GM19324 (cell line): ENCODE data around the gene KASH5.

Source experiments
- ATAC-seq: cut with Tn5 transposase; IDR thresholded peaks from one replicate; pipeline ENCODE4 v1.9.1; 2021; ENCODE audit warnings: mild to moderate bottlenecking, moderate library complexity; ENCODE audit not compliant: unreplicated experiment, low FRiP score

KASH5 gene, protein sequence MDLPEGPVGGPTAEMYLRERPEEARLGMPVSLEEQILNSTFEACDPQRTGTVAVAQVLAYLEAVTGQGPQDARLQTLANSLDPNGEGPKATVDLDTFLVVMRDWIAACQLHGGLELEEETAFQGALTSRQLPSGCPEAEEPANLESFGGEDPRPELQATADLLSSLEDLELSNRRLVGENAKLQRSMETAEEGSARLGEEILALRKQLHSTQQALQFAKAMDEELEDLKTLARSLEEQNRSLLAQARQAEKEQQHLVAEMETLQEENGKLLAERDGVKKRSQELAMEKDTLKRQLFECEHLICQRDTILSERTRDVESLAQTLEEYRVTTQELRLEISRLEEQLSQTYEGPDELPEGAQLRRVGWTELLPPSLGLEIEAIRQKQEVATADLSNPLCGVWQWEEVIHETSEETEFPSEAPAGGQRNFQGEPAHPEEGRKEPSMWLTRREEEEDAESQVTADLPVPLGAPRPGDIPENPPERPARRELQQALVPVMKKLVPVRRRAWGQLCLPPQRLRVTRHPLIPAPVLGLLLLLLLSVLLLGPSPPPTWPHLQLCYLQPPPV

DNA sequence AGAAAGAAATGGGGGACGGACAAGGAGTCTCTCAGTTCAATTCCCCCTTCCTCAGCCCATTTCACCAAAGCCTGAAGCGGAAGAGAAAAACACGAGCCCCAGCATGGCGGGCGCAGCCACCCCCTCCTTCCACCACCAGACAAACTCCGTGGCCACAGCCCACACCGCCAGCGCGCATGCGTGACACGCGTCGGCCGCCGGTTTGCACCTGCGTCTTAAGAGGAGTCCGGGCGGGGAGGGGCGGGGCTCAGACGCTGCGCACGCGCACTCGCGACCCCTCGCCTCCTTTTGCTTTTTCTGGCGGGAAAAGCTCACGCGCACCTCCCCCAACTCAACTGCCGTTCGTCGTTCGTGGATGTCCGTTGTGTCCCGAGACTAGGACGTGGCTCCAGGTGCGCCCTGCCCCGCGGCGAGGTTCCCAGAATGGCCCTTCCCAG lies at the start of gene KASH5:
TSS of gene KASH5 (plus strand) at position 314 of the 437 bp plus-strand sequence. CDS start 2,635 bp downstream, outside the sequence.
- no peak for ATAC-seq

DNA sequence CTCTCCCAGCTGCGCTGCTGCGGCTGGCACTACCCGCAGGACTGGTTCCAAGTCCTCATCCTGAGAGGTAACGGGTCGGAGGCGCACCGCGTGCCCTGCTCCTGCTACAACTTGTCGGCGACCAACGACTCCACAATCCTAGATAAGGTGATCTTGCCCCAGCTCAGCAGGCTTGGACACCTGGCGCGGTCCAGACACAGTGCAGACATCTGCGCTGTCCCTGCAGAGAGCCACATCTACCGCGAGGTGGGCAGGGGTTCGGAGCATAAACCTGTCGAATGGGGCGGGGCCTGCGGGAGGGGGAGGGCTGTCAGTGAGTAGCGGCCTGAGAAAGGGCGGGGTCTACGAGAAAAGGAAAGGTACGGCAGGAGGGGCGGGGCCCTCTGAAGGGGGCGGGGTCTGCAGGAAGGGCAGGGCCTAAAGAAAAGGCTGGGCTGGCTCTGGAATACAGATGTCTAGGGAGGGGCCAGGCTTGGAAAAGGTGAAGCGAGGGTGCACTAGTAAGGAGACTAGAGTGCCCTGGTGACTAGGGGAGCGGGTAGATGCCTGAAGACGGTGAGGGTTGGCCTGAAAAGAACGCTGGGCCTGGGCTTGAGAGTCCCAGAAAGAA lies 49.3 kb upstream of the KASH5 start:
- ATAC-seq = no peak

DNA sequence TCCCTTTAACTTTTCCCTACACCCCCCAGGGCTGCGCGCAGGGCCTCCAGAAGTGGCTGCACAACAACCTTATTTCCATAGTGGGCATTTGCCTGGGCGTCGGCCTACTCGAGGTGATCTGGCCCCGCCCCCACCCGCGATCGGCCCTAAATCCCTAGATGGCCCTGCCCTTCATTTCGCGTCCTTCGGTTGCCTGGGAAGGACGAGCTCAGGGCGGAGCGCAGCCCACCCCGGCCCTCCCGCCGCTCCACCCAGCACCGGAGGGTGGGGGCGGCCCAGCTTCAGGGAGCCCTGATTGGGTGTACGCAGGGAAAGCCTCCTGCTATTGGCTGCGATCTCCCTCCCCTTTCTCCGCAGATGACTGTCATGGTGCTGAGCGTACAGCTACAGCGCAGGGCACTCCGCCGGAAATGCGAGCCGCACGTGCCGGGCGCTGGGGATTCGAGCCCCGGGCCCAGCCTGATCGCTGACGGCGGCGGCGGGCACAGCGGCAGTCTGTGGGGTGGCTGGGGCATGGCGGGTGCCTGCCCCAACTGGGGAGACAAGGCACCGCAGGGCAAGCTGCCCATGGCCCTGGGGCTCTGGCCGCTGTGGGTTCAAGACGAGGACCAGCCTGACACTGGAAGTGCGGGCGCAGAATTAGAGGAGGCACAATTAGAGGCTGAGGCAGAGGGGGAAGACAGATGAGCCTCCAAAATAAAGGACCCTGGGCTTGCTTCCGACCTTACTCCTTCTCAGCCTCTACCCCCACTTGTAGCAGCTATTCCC lies 48.6 kb upstream of the KASH5 start:
- ATAC-seq = no peak

DNA sequence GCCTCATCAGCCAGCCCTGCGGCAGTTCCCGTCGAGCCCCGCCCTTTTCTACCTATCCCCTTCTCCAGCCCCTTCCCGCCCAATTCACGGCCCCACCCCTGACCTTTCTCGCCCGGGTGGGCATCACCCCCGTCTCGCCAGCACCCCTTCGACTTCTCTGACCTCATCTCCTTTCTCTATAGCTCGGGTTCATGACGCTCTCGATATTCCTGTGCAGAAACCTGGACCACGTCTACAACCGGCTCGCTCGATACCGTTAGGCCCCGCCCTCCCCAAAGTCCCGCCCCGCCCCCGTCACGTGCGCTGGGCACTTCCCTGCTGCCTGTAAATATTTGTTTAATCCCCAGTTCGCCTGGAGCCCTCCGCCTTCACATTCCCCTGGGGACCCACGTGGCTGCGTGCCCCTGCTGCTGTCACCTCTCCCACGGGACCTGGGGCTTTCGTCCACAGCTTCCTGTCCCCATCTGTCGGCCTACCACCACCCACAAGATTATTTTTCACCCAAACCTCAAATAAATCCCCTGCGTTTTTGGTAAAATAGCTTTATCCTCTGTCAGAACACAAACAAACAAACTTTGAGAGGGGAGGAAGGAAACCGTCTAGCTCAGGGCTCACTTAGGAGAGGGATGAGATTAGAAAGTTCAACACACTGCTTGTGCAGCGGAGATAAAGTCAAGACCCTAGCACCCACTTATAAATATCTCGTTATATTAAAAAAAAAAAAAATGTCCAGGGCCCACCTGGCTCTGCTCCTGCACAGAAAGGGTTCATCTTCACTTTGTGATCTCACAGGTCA lies 47.8 kb upstream of the KASH5 start:
- ATAC-seq = peak; percentile 72

DNA sequence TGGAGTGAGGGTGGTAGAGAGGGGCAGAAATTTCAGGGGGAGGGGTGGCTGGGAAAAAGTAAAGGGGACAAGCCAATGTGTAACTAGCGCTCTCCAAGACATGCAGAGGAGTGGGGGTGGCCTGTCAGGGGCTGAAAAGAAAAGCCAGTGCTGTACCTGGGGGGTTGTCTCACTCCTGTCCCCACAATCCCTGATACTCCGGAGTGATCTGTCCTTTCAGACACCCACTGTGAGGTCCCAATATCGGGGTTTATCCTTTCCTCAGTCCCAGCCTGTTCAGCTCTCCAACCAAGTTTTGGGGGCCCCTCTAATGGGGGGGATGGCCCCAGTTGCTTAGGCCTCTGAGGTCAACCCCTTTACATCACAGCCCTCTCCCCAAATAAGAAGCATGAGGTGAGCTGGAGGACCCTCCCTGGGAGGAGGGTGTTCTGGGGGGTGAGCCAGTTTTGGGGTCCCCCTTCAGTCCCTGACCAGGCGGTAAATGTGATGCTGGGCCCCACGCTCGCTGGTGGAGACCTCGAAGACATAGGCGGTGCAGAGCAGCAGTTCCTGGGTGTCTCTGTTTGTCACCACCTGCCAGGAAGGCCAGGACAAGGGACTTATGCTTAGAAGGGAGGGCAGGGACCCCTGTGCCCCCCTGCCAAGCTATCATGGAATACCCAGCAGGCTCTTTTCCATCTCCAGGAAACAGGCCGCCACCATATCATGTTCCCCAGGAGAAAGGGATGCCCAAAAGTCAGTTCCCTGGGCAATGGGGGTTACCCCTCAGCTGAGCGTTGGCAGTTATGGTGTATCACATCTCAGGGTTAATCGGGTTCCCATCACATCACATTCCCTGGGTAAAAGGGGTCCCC lies 47.0 kb upstream of the KASH5 start:
- ATAC-seq = no peak

DNA sequence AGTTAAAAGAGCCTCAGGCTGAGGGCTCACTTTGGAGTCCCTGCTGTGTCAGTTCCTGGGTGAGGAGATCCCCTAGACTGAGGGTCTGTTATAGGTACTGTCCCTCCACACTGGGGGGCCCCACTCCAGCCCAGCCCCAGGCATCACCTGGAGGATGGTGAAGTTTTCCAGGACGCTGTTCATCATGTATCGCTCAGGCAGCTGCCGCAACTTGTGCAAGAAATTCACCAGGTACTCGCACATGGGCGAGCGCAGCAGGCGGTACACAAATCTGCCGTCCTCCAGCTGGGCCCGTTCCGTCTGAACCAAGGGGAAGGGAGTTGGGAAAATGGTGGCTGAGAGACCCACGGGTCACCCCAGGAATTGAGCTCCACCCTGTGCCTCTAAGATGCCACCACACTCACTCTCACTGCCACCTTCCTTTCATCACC lies 45.7 kb upstream of the KASH5 start:
- no peak for ATAC-seq

DNA sequence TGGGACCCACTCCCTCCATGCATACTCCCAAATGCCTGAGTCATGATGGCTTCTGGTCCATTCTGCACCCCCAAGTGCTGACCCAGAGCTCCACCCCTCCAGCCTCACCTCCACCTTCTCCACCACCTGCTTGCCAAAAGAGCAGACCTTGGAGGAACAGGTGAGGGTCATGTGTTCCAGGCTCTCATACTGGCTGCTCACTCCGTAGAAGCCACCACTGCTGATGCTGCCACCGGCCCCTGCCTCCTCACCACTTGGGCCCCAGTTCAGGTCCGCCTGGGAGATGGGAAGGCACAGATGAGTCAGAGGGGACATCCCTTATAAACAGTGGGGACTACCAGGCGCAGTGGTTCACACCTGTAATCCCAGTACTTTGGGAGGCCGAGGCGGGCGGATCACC lies 44.9 kb upstream of the KASH5 start:
- no peak for ATAC-seq

DNA sequence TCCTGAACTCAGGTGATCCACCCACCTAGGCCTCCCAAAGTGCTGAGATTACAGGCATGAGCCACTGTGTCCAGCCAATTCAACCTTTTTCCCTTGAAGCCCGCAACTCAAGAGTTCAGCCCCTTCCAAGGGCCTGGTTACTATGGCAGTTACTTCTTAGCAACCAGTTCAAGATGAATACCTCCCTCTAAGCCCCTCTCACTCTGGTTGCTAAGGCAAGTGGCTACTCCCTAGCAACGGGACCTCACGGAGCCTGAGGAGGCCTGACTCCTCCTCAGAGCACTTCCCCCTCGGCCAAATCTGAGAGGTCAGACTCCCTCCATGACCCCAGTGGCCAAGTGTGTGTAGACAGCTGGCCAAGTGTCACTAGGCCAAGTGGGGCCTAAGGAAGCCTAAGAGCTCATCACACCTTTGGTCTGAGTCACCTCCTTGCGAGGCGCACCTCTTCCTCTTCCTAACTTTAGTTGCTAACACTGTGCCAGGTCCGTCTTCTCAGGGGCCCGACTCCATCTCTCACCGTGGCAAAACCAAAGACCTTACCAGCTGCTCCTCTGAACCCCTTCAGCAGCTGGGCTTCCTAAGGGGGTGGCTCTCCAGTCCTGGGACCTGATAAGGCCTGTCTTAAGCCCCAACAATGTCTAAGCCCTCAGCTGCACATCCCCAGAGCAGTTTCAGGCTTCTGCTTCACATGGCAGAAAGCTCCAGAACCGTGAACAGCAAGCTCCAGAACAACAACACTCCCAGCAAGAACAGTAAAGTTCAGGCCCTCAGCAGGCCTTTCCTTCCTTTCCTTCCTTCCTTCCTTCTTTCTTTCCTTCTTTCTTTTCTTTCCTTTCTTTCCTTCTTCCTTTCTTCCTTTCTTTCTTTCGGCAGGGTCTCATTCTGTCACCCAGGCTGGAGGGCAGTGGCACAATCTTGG lies 43.3 kb upstream of the KASH5 start:
- ATAC-seq = no peak

DNA sequence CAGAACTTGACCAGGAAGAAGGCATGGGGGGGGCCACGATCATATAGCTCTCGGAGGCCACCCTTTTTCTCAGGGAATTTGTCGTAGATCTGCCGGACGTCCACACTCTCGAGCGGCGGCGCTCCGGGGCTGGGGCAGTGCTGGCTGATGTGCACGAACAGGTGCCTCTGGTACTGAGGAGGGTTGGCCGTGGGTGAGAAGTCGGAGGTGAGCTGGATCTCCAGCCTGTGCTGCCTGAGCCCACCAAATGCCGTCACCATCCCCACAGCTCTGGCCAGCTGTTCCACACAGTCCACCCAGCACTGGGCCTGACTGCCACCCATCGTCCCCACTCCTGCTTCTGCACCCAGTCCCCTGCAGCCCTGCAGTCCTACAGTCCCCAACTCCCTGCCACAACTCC lies 40.9 kb upstream of the KASH5 start:
- no peak for ATAC-seq

DNA sequence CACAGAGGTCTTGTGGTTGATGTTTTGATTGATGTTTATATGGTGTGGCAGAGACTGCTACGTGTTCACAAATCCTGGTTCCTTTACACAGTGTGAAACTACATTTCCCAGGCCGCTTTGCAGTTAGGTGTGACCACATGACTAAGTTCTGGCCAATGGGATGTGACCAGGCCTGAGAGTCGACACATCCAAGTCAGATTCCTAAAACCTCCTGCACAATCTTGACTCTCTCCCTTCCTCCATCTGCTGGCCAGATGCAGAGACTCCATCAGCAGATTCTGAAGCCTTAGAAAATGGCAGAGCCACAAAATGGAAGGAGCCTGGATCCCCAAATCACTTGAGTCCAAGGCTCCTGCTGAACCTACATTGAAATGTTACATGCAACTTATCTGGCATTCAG lies 40.2 kb upstream of the KASH5 start:
- no peak for ATAC-seq

DNA sequence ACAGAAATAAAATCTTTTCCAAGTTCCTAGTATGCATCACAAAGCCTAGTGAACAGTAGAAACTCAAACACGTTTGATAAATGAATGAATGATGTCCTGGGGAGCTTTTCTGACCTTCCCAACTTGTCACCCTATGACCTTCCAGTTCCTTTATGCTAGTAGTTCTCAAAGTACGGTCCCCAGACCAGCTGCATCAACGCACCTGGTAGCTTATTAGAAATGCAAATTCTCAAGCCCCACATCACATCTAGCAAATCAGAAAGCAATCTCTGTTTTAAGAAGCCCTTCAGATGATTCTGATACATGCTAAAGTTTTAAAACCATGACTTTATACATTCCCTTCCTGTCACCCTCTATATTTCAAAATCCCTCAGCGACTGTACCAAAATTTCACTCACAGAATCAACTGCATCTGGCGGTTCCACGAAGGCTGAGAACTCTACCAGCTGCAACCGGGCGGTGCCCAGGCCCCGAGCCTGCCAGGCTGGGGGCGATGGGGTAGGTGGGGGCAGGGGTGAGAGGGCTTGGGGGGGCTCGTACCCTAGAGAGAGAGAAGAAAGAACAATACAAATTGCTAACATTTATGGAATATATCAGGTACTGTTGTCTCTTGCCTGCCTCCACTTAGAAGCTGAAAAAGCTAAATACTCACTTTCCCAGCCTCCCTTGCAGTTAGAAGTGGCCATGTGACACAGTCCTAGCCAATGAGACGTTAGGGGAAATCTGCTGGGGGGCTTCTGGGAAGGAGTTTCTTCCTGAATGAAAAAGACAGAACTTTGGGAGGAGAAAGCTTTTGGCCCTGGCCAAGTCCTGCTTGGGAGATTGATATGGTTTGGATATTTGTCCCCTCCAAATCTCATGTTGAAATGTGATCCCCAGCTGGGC lies 39.5 kb upstream of the KASH5 start:
- no peak for ATAC-seq

DNA sequence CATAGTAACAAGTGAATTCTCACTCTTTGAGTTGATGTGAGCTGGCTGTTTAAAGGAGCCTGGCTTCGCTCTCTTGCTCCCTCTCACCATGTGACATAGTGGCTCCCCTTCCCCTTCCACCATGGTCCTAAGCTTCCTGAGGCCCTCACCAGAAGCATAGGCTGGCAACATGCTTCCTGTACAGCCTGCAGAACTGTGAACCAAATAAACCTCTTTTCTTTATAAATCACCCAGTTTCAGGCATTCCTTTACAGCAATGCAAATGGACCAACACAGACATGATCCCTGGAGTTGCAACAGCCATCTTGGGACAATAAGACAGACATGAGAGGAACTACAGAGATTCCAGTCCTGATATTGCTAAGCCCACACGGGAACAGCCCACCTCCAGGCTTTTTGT lies 38.5 kb upstream of the KASH5 start:
- no peak for ATAC-seq

DNA sequence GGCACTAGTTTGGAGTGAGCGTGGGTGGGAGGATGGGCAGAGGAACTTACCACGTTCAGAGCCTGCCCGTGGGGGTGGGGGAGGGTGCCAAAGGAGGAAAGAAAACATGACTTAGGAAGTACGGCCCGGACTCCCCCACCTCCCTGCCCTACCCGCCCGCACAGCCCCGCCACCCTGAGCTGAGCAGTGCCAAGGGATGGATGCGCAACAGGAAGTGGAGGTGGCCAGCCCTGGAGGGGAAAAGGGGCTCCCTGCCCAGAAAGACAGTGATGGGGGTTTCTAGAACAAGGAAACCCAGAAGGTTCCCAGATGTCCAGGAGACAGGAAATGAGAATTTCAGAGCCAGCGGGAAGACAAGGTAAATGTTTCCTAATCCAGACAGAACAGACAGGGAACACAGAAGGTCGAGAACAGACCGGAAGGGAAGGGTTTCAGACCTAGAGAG lies 32.1 kb upstream of the KASH5 start:
- no peak for ATAC-seq

DNA sequence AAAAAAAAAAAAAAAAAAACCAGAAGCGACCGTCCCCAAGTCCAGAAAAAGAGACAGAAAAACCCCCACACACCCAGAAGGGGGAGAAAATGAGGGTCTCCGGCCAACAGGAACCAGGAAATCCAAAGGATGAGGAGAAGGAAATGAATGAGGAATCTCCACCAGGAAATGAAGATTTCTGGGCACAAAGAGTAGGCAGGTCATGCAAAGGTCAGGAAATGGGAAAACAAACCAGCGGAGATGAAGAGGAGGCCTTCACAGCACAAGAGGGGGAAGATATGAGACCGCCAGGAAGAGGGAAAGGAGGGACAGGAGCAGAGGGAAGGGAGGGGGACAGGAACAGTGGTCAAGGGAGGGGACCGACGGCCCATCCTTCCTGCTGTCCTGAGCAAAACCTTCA lies 31.7 kb upstream of the KASH5 start:
- no peak for ATAC-seq

DNA sequence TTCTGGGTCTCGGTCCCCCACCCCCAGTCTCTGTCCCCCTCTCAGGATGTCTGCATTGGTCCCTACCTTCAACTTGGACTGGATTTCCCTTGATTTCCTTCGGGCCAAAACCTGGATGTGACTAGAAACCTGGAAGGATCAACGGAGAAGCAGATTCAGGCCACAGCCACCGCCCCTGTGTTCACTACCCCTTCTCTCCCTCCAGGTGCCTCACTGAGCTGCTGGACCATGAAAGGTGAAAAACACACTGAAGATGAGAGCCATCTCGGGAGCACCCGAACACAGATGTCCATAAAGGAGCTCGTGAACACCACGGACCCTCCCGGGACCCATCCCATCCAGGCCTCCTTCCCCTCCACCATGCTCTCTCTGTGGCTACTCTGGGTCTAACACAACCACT lies 30.9 kb upstream of the KASH5 start:
- no peak for ATAC-seq

DNA sequence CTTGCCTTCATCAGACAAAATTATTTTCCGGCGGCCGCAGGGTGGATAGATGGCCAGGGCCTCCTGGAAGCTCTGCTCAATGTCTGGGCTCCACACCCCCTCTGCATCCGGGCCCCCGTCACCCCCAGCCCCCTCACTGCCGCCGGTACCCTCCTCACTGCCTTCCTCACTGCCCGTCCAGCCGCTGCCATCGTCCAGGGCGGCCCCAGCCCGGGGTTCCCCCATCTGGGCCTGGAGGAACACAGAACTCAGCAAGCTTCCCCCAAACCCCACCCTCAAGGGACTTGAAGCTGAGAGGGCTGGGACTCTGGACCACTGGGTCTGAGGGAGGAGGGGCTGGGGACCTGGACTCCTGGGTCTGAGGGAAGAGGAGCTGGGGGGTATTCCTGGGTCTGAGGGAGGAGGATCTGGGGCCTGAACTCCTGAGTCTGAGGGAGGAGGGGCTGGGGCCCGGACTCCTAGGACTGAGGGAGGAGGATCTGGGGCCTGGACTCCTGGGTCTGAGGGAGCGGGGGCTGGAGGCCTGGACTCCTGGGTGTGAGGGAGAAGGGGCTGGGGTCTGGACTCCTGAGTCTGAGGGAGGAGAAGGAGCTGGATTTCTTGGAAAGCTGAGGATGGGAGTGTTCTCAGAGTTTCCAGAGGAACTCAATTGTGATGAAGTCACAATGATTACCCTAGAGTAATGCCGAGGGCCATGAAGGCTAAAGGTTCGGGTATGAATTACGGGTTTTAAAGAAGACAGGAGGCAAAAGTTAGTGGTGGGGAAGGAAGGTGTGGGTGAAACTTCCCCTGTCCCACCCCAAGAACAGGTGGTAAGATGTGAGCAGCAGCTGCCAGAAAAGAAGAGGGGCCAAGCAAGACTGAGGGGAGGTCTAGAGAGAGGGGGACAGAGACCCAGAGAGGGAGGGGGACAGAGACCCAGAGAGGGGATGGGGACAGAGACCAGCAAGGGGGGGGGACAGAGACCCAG lies 27.9 kb upstream of the KASH5 start:
- no peak for ATAC-seq
